HL-60 (cell line): ENCODE measurements around the gene GINS2.

Experiments
- CTCF ChIP-seq: IDR thresholded peaks from one replicate; pipeline ENCODE4 v1.5.1; 2011; ENCODE audit warnings: low read length, control low read depth, inconsistent platforms; ENCODE audit not compliant: insufficient read depth
- GABPA ChIP-seq: IDR thresholded peaks from 2 replicates; pipeline ENCODE4 v1.6.1; 2012; ENCODE audit warnings: low read depth
- POLR2AphosphoS5 ChIP-seq: IDR thresholded peaks from 2 replicates; pipeline ENCODE4 v1.6.1; 2012; ENCODE audit warnings: low read depth
- REST ChIP-seq: IDR thresholded peaks from 2 replicates; pipeline ENCODE4 v1.6.1; 2012; ENCODE audit warnings: low read depth; ENCODE audit not compliant: insufficient replicate concordance
- SPI1 ChIP-seq: IDR thresholded peaks from 2 replicates; pipeline ENCODE4 v1.6.1; 2012; ENCODE audit warnings: low read depth, mild to moderate bottlenecking, borderline replicate concordance

GRCh38 chr16:85655216-85656129, 33.3 kb downstream of the GINS2 start:
- no peak for TF ChIP-seq CTCF
- TF ChIP-seq POLR2AphosphoS5 = no peak
- no peak for TF ChIP-seq GABPA
- TF ChIP-seq REST = no peak
- TF ChIP-seq SPI1 = no peak
